GM21576 (cell line): ENCODE data around the gene CTIF.

Experiments
- ATAC-seq: cut with Tn5 transposase; IDR thresholded peaks from one replicate; pipeline ENCODE4 v1.9.1; 2021; ENCODE audit warnings: mild to moderate bottlenecking, moderate library complexity; ENCODE audit not compliant: unreplicated experiment

CTIF gene

GRCh38 chr18:48662011-48662661 is 123.3 kb downstream of the CTIF start:
- no peak for ATAC-seq

GRCh38 chr18:48663096-48663930 is 124.5 kb downstream of the CTIF start:
- no peak for ATAC-seq

GRCh38 chr18:48663931-48664847 is 125.4 kb downstream of the CTIF start:
- no peak for ATAC-seq

GRCh38 chr18:48665654-48666053 is 126.8 kb downstream of the CTIF start:
- no peak for ATAC-seq

GRCh38 chr18:48666613-48667012 is 127.8 kb downstream of the CTIF start:
- ATAC-seq, result no peak

DNA sequence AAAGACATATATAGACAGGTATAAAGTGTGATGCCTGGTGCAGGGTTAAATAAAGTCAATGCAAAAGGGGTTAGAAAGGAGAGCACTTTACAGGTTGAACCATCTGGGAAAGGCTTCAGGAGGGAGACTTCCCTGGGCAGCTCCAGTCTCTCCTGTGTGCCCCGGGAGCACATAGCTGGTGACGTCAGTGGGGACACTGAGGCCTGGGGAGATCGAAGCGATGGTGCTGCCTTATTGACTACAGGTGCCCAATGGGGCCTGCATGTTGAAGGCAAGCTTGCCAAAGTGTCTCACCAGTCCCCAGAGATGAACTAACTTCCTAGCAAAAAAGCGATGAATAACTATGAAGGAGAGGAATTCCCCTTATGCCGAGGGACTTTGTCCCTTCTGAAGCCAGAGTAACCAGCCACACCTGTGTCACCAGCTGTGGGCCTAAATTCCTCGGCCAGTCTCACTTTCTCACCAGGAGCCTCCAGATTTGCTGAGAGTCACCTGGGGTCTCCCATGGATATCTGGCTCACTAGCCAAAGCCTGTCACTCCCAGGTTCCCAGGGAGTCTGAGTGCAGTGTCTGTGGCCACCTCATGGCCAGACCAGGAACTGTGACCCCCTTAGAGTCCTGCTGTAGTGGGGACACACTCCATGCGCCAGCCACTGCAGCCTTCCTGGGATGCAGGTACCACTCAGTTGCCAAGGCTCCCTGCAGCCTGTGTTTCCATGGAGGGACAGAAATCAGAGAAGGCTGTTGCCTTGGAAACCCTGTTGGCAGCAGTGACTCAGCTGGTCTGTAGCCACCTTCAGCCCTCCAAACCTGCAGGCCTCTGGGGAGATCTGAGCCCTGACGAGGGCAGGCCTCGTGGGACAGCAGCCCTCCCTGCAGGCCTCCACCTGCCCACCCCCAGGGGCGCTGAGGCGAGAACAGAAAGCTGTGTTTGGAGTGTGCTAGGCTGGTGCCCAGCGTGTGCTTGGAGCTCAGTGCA is 128.7 kb downstream of the CTIF start:
- ATAC-seq, result no peak

- ATAC-seq, result no peak
Measured at GRCh38 chr18:48668466-48669179, 129.8 kb downstream of the CTIF start.

- ATAC-seq, result no peak
Measured at GRCh38 chr18:48669180-48669675, 130.4 kb downstream of the CTIF start.

- ATAC-seq, result no peak
Measured at GRCh38 chr18:48669991-48670750, 131.3 kb downstream of the CTIF start.

DNA sequence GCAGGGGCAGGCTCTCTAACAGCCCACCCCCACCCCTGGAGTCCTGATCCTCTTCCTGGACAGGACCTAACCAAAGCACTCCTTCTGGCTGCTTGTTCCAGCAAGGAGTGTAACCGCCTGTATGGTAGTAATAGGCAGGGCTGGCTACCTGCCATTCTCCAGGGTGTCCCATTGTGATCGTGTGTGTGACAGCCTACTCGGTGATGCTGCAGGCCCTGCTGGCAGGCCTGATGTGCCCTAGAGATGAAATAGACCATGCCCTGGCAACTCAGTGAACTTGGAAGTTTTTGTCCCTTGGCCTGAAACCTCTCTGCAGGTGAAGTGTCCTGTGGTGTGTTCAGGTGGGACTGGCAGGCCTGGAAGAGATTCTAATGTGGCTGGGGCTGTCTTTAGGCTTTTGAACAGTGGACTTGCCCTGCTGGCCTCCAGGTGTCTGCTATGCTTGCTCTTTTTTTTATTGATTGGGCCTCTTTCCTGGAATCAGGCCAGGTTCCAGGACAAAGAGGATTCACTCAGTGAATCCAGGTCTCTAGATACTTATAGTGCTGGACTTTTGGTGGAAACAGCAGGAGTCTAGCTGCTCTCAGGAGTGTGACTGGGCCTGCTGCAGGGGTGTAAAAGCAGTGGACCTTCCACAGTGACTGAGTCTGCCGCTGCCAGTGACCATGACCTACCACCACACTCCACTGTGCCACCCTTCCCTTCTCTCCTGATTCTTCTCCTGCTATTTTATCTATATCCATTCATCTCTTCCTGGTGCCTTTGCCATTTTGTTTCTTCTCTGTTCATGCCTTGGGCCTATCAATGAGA is 132.1 kb downstream of the CTIF start:
- no peak for ATAC-seq

- no peak for ATAC-seq
Measured at GRCh38 chr18:48671561-48671945, 132.7 kb downstream of the CTIF start.

- ATAC-seq, result no peak
Measured at GRCh38 chr18:48672671-48673340, 134.0 kb downstream of the CTIF start.

DNA sequence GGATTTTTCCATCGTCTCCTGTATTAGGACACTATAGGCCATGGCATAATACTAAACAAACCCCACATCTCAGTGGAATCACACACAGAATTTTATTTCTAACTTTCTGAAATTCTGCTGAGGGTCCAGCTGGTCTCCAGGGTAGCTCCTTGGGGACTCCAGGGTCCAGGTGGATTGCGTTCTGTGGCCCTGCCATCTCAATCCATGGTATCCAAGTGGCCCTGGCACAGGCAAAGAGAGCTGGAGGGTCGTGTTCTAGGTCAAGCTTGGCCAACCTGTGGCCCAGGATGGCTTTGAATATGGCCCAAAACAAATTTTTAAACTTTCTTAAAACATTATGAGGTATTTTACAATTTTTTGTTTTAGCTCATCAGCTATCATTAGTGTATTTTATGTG is 134.6 kb downstream of the CTIF start:
- no peak for ATAC-seq

GRCh38 chr18:48673853-48674721 is 135.3 kb downstream of the CTIF start:
- ATAC-seq, result no peak

GRCh38 chr18:48674758-48675351 is 136.0 kb downstream of the CTIF start:
- no peak for ATAC-seq

DNA sequence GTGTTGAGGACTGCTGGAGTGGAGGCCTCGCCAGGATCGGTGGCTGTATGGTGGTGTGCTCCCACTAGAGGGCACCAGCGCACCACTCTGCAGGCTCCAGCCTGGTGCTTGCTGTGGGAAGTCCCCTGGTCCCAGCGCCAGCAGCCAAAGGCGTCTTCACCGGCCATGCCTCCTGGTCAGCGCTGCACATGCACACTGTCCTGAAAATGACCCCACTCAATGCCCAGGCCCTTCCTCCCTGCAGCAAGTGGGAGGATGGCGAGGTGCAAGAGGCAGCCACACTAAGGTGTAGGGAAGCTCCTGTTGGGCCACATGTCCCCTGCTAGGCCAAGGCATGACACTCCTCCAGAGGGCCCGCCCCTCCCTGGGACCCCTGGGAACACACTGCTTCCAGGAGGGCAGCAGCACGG is 136.5 kb downstream of the CTIF start:
- ATAC-seq, result peak; percentile 80
